Measurements from ENCODE around the gene LSM7.

LSM7 gene

DNA sequence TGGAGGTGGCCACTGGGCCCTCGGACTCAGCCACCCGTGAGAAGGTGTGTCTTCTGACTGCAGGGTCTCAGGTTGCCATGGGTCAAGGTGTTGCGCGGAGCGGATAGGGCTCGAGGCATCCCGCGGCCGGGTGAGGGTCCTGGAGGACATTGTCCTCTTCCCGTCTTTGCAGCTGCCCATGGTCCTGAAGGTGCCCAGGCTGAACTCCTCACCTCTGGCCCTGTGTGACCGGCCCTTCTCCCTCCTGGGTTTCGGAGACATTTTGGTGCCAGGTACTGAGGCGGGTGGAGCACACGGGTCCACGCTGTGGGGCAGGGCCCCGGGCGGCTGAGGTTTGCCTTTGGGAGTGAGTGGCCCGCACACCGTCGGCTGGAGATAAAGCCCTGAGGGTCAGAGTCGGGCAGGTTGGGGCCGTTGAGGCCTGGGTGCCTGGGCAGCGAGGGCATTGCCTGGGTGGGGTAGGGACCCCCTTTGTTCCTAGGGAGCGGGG is 16.0 kb upstream of the LSM7 start:
- H3K4me3 ChIP-seq (ENCODE audit: low read length), result no peak overlapping the region
- H3K9ac ChIP-seq (ENCODE audit: low read length), result no peak overlapping the region
- H4K8ac ChIP-seq (ENCODE audit: low read depth, low read length), result no peak overlapping the region
- no peak overlapping the region for H3K4ac ChIP-seq (ENCODE audit: low read depth, low read length)
- H3K79me1 ChIP-seq (ENCODE audit: low read length), result no peaks in the 10 kb centered on the region
- H3K18ac ChIP-seq (ENCODE audit: low read length), result no peak overlapping the region
- no peaks in the 10 kb centered on the region for H3K36me3 ChIP-seq (ENCODE audit: control insufficient read depth, insufficient read depth, low read length)
- no peak overlapping the region for H2AK5ac ChIP-seq (ENCODE audit: low read length)
- no peak overlapping the region for H2BK5ac ChIP-seq (ENCODE audit: low read length)
- H2BK120ac ChIP-seq (ENCODE audit: low read depth, low read length), result no peak overlapping the region
- H4K5ac ChIP-seq (ENCODE audit: low read length), result no peak overlapping the region
- DNase-seq, result no peak
- no peak overlapping the region for H2BK15ac ChIP-seq (replicated peaks; ENCODE audit: low read depth)
- no peak overlapping the region for H3K4me2 ChIP-seq (ENCODE audit: low read length)
- no peaks in the 10 kb centered on the region for H3K27me3 ChIP-seq (ENCODE audit: insufficient read depth, low read length, poor library complexity)
- no peak overlapping the region for H3K56ac ChIP-seq (ENCODE audit: low read length)
- no peak overlapping the region for H3K27ac ChIP-seq (ENCODE audit: low read depth, low read length)
- H3K79me2 ChIP-seq (ENCODE audit: control insufficient read depth, insufficient read depth, low read length), result no peaks in the 10 kb centered on the region
- no peak overlapping the region for H3K23ac ChIP-seq (ENCODE audit: low read length)
- no peaks in the 10 kb centered on the region for H3K4me1 ChIP-seq (ENCODE audit: control insufficient read depth, low read depth, low read length)
- WGBS (ENCODE audit: extremely low coverage, insufficient coverage, low lambda C conversion rate), result no CpG with 5 or more reads among the region's 24 CpGs

DNA sequence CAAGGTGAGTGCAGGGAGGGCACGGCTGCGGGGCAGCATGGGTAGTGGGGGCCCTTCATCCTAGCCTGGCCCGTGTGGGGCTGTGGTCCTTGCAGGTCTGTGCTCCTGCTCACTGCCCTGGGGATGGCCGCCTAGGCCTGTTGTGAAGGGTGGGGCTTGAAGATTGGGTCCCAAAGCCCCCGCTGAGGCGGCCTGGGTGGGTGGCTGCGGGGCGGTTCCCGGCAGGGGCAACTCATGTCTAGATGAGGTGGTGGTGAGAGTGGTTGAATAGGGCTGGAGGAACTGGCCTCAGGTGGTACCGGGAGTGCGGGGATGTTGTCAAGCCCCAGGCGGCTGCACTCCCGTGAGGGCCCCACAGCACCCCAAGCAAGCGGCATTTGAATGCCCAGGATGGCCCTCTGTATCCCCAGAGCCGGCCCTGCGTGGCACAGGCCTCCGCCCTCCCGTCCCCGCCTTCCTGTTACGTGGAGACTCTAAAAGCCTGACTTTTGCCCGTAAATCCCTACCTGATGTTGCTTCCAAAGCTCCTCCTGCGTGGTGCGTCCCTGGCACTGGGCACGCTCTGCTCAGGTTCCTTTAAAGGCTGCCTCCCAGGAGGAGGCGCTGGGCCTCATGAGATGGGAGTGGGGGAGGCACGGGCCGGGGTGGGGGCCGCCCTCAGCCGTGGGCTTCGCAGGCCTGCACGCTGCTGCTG is 15.1 kb upstream of the LSM7 start:
- Histone ChIP-seq H3K79me1 (ENCODE audit: low read length) (no peaks in the 10 kb centered on the region), H3K9ac (ENCODE audit: low read length) (no peak overlapping the region), H2AK5ac (ENCODE audit: low read length) (no peak overlapping the region), H4K8ac (ENCODE audit: low read depth, low read length) (no peak overlapping the region), H2BK5ac (ENCODE audit: low read length) (no peak overlapping the region), H3K23ac (ENCODE audit: low read length) (no peak overlapping the region), H3K27me3 (ENCODE audit: insufficient read depth, low read length, poor library complexity) (no peaks in the 10 kb centered on the region), H3K4me2 (ENCODE audit: low read length) (no peak overlapping the region), H3K18ac (ENCODE audit: low read length) (no peak overlapping the region), H2BK120ac (ENCODE audit: low read depth, low read length) (no peak overlapping the region), H4K5ac (ENCODE audit: low read length) (no peak overlapping the region), H3K27ac (ENCODE audit: low read depth, low read length) (no peak overlapping the region), H3K36me3 (ENCODE audit: control insufficient read depth, insufficient read depth, low read length) (no peaks in the 10 kb centered on the region), H3K79me2 (ENCODE audit: control insufficient read depth, insufficient read depth, low read length) (no peaks in the 10 kb centered on the region), H3K4me1 (ENCODE audit: control insufficient read depth, low read depth, low read length) (no peaks in the 10 kb centered on the region), H3K56ac (ENCODE audit: low read length) (no peak overlapping the region), H2BK15ac (replicated peaks; ENCODE audit: low read depth) (no peak overlapping the region), H3K4me3 (ENCODE audit: low read length) (no peak overlapping the region), H3K4ac (ENCODE audit: low read depth, low read length) (no peak overlapping the region)
- DNase-seq, result no peak
- no CpG with 5 or more reads among the region's 31 CpGs for WGBS (ENCODE audit: extremely low coverage, insufficient coverage, low lambda C conversion rate)

DNA sequence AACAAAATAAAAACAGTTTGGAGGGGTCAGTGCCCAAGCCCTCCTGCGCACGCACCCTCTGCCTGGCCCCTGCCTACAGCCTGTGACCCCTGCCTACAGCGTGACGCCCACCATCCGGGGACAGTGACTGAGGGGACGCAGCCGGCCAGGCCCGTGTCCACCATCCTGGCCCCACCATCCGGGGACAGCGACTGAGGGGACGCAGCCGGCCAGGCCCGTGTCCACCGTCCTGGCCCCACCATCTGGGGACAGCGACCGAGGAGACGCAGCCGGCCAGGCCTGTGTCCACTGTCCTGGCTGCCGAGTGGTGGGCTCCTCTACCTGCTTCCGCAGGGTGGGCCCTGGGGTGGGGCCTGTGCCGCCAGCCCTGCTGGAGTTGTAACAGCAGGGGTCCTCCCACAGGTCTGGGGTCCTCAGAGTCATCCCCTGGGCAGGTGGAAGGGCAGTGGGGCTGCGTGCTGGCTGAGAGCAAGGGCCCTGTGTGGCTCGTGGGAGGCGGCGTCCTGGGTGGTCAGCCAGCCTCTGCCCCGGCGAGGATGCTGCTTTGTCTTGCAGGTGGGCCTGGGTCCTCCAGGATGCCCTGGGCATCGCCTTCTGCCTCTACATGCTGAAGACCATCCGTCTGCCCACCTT is 14.4 kb upstream of the LSM7 start:
- H4K8ac ChIP-seq (ENCODE audit: low read depth, low read length), result no peak overlapping the region
- WGBS (ENCODE audit: extremely low coverage, insufficient coverage, low lambda C conversion rate), result no CpG with 5 or more reads among the region's 29 CpGs
- H3K27ac ChIP-seq (ENCODE audit: low read depth, low read length), result no peak overlapping the region
- no peak overlapping the region for H3K9ac ChIP-seq (ENCODE audit: low read length)
- no peak overlapping the region for H4K5ac ChIP-seq (ENCODE audit: low read length)
- no peak for DNase-seq
- H3K79me1 ChIP-seq (ENCODE audit: low read length), result no peaks in the 10 kb centered on the region
- H3K36me3 ChIP-seq (ENCODE audit: control insufficient read depth, insufficient read depth, low read length), result no peaks in the 10 kb centered on the region
- H2BK5ac ChIP-seq (ENCODE audit: low read length), result no peak overlapping the region
- no peaks in the 10 kb centered on the region for H3K79me2 ChIP-seq (ENCODE audit: control insufficient read depth, insufficient read depth, low read length)
- H3K18ac ChIP-seq (ENCODE audit: low read length), result no peak overlapping the region
- no peak overlapping the region for H2BK15ac ChIP-seq (replicated peaks; ENCODE audit: low read depth)
- H3K56ac ChIP-seq (ENCODE audit: low read length), result no peak overlapping the region
- H3K4ac ChIP-seq (ENCODE audit: low read depth, low read length), result no peak overlapping the region
- no peak overlapping the region for H2AK5ac ChIP-seq (ENCODE audit: low read length)
- no peak overlapping the region for H3K23ac ChIP-seq (ENCODE audit: low read length)
- H3K4me2 ChIP-seq (ENCODE audit: low read length), result no peak overlapping the region
- no peak overlapping the region for H2BK120ac ChIP-seq (ENCODE audit: low read depth, low read length)
- no peak overlapping the region for H3K4me3 ChIP-seq (ENCODE audit: low read length)
- no peaks in the 10 kb centered on the region for H3K4me1 ChIP-seq (ENCODE audit: control insufficient read depth, low read depth, low read length)
- H3K27me3 ChIP-seq (ENCODE audit: insufficient read depth, low read length, poor library complexity), result no peaks in the 10 kb centered on the region

DNA sequence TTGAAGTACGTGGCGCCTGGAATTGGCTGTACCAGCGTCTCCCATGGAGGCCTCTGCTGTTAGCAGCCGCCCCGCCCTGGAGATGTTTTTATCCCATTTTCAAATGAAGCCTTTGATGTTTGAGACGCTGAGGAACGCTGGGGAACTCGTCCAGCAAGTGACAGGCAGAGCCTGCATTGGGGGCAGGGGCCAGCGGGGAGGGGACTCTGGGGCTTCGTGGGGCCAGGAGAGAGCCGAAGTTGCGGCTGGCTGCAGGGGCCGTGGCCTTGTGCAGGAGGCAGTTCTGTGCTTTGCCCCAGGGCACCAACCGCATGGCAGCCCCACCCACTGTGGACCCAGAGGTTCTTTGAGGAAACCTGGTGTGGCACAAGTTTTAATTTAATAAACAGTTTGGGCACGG is 13.6 kb upstream of the LSM7 start:
- Histone ChIP-seq H3K23ac (ENCODE audit: low read length) (no peak overlapping the region), H2BK120ac (ENCODE audit: low read depth, low read length) (no peak overlapping the region), H3K9ac (ENCODE audit: low read length) (no peak overlapping the region), H3K4ac (ENCODE audit: low read depth, low read length) (no peak overlapping the region), H3K79me1 (ENCODE audit: low read length) (no peaks in the 10 kb centered on the region), H3K56ac (ENCODE audit: low read length) (no peak overlapping the region), H3K27me3 (ENCODE audit: insufficient read depth, low read length, poor library complexity) (no peaks in the 10 kb centered on the region), H3K18ac (ENCODE audit: low read length) (no peak overlapping the region), H4K8ac (ENCODE audit: low read depth, low read length) (no peak overlapping the region), H3K4me2 (ENCODE audit: low read length) (no peak overlapping the region), H3K4me3 (ENCODE audit: low read length) (no peak overlapping the region), H4K5ac (ENCODE audit: low read length) (no peak overlapping the region), H3K27ac (ENCODE audit: low read depth, low read length) (no peak overlapping the region), H2BK5ac (ENCODE audit: low read length) (no peak overlapping the region), H3K4me1 (ENCODE audit: control insufficient read depth, low read depth, low read length) (no peaks in the 10 kb centered on the region), H3K36me3 (ENCODE audit: control insufficient read depth, insufficient read depth, low read length) (no peaks in the 10 kb centered on the region), H3K79me2 (ENCODE audit: control insufficient read depth, insufficient read depth, low read length) (no peaks in the 10 kb centered on the region), H2AK5ac (ENCODE audit: low read length) (no peak overlapping the region), H2BK15ac (replicated peaks; ENCODE audit: low read depth) (no peak overlapping the region)
- DNase-seq, result no peak
- WGBS (ENCODE audit: extremely low coverage, insufficient coverage, low lambda C conversion rate), result no CpG with 5 or more reads among the region's 15 CpGs

DNA sequence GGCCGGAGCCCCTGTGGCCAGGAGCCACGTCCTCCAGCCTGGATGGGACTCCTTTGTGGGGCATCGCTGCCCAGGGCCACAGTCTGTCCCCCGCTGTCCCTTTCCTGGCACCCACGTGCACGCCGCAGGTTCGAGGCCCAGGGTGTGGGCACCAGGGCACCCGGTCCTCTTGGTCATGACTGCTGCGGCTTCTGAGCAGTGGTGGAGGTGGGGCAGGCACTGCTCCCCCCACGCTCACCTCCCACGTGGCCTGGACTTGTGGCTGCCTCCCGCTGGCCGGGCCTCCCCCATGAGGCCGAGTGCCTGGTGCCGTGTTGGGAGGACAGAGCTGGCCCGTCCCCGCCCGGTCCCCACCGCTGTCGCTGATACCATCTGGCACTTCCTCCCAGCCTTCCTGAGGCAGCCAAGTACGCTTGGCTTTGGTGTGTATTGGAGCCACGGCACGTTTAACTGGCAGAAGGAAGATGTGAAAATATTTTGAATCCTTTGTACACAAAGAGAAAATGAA is 12.9 kb upstream of the LSM7 start:
- no peaks in the 10 kb centered on the region for H3K79me2 ChIP-seq (ENCODE audit: control insufficient read depth, insufficient read depth, low read length)
- H2BK120ac ChIP-seq (ENCODE audit: low read depth, low read length), result no peak overlapping the region
- no peaks in the 10 kb centered on the region for H3K4me1 ChIP-seq (ENCODE audit: control insufficient read depth, low read depth, low read length)
- no peak overlapping the region for H2BK5ac ChIP-seq (ENCODE audit: low read length)
- H4K8ac ChIP-seq (ENCODE audit: low read depth, low read length), result no peak overlapping the region
- no peak overlapping the region for H3K27ac ChIP-seq (ENCODE audit: low read depth, low read length)
- no peak overlapping the region for H2BK15ac ChIP-seq (replicated peaks; ENCODE audit: low read depth)
- H3K27me3 ChIP-seq (ENCODE audit: insufficient read depth, low read length, poor library complexity), result no peaks in the 10 kb centered on the region
- no peak overlapping the region for H3K4ac ChIP-seq (ENCODE audit: low read depth, low read length)
- H3K18ac ChIP-seq (ENCODE audit: low read length), result no peak overlapping the region
- H3K4me3 ChIP-seq (ENCODE audit: low read length), result no peak overlapping the region
- no peak overlapping the region for H4K5ac ChIP-seq (ENCODE audit: low read length)
- H2AK5ac ChIP-seq (ENCODE audit: low read length), result no peak overlapping the region
- peaks cover 4% of the 10 kb centered on the region for H3K79me1 ChIP-seq (ENCODE audit: low read length)
- H3K4me2 ChIP-seq (ENCODE audit: low read length), result no peak overlapping the region
- H3K36me3 ChIP-seq (ENCODE audit: control insufficient read depth, insufficient read depth, low read length), result no peaks in the 10 kb centered on the region
- H3K23ac ChIP-seq (ENCODE audit: low read length), result no peak overlapping the region
- H3K9ac ChIP-seq (ENCODE audit: low read length), result no peak overlapping the region
- WGBS (ENCODE audit: extremely low coverage, insufficient coverage, low lambda C conversion rate), result no CpG with 5 or more reads among the region's 24 CpGs
- H3K56ac ChIP-seq (ENCODE audit: low read length), result no peak overlapping the region
- no peak for DNase-seq

Measured in mesendoderm (in vitro differentiated cells).